Activated CD8-positive, alpha-beta memory T cell treated with anti-CD3 and anti-CD28 coated beads, Interleukin-2, amount 10 ng/mL, durations not matched to agents 7 days and 5 days (primary cell): ENCODE data around the gene RBFOX1. TPM values are rescaled to one million over a fixed set of nuclear protein-coding genes. Genes with fewer than 3 reads are reported as not detected.

Source experiments
- ATAC-seq: fragments of 150-1000 bp; cut with Tn5 transposase; one replicate; pipeline ENCODE4 v1.10.0; 2021; ENCODE audit warnings: moderate library complexity
- CTCF ChIA-PET: fragments of 350-600 bp; sonication (Branson Sonifier 250); formaldehyde crosslinking; loops from one replicate; lab custom pipeline; 2021; ENCODE audit warnings: antibody characterized with exemption; lab: Charles Lee
- DNase-seq: peaks from one replicate; pipeline ENCODE4 v3.0.0-alpha.2; 2020
- H3K27ac Mint-ChIP-seq: one replicate; pipeline ENCODE4 v1.8.0; 2021; ENCODE audit warnings: mild to moderate bottlenecking, mixed read lengths
- H3K27me3 Mint-ChIP-seq: one replicate; pipeline ENCODE4 v1.8.0; 2021; ENCODE audit warnings: mixed read lengths
- H3K36me3 Mint-ChIP-seq: one replicate; pipeline ENCODE4 v1.8.0; 2021; ENCODE audit warnings: mild to moderate bottlenecking, mixed read lengths
- H3K4me1 Mint-ChIP-seq: one replicate; pipeline ENCODE4 v1.8.0; 2021; ENCODE audit warnings: mixed read lengths
- H3K4me3 Mint-ChIP-seq: one replicate; pipeline ENCODE4 v1.8.0; 2021; ENCODE audit warnings: mild to moderate bottlenecking, moderate library complexity, mixed read lengths
- H3K9me3 Mint-ChIP-seq: one replicate; pipeline ENCODE4 v1.8.0; 2022; ENCODE audit warnings: low read depth, mixed read lengths
- total RNA-seq, 2 experiments: library from RNA; stranded (reverse); gene quantifications; one replicate each; pipeline ENCODE4 v1.2.3, GENCODE V29; 2021

The RBFOX1 gene
- total RNA-seq, 2 experiments from 2014 or later: not detected

DNA sequence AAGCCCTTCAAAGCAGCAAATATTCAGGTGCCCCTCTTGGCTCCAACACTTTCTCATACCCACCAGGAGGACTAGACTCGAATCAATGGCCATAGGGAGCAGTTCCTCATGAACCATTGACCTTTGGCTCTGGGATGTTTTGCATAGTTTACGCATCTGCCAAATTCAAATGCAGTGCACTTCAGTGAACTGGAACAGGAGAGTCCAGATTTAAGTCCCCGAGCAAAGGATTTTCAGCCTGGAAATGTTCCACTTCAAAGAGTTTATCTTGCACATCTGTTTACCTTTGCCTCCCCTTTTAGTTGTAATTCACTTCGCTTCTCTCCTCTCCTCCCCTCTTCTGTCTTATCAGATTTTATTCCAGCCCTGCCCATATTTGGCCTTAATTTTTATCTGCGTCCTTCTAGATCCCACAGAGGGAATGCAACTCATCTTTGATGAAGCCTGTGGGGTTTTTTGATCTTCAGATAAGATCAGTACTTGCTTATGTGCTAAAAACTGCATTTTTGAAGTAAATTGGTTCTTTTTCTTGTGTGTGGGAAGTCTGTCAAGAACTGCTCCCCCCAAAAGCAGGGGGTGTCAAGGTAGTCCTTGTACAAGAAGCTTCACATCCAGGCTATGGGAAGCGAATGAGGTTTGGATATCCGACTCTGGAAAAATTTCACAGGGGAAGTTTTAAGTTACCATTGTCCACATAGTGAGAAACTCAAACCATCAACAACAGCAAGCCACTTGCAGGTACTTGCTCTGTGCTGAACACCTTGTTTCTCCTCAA lies 281.6 kb downstream of the RBFOX1 start:
- H3K27ac Mint-ChIP-seq: no peak overlapping the region
- H3K4me1 Mint-ChIP-seq: no peaks in the 10 kb centered on the region
- CTCF ChIA-PET: no interaction called here
- peaks cover 14% of the 10 kb centered on the region for H3K9me3 Mint-ChIP-seq
- no peak overlapping the region for H3K4me3 Mint-ChIP-seq
- no peaks in the 10 kb centered on the region for H3K36me3 Mint-ChIP-seq
- H3K27me3 Mint-ChIP-seq: no peaks in the 10 kb centered on the region
- DNase-seq (no peak), ATAC-seq (no peak)

DNA sequence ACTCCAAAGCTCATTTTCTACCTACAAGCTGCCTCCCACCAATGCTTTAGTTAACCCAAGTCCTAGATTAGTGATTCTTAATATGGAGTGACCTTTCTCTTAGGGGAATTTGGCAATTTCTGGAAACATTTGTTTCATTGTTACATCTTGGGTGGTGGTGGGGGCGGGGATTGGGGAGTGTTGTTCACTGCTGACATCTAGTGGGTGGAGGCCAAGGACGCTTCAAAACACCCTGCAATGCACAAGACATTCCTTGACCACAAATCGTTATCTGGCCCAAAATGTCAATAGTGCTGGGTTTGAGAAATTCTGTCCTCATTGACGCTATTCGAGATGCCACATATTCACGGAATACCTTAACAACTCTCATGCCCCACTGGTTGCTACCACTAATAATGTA lies 282.9 kb downstream of the RBFOX1 start:
- no peaks in the 10 kb centered on the region for H3K27me3 Mint-ChIP-seq
- H3K36me3 Mint-ChIP-seq: no peaks in the 10 kb centered on the region
- no peak overlapping the region for H3K27ac Mint-ChIP-seq
- H3K4me1 Mint-ChIP-seq: no peaks in the 10 kb centered on the region
- CTCF ChIA-PET: no interaction called here
- ATAC-seq (no peak), DNase-seq (no peak)
- H3K4me3 Mint-ChIP-seq: no peak overlapping the region
- H3K9me3 Mint-ChIP-seq: peaks cover 10% of the 10 kb centered on the region

GRCh38 chr16:7624871-7625766 lies 292.5 kb downstream of the RBFOX1 start:
- Mint-ChIP-seq H3K4me3 (no peak overlapping the region), H3K27ac (no peak overlapping the region), H3K9me3 (peaks cover 7% of the 10 kb centered on the region), H3K4me1 (no peaks in the 10 kb centered on the region), H3K36me3 (no peaks in the 10 kb centered on the region), H3K27me3 (no peaks in the 10 kb centered on the region)
- DNase-seq: no peak
- CTCF ChIA-PET: no interaction called here
- ATAC-seq: no peak

DNA sequence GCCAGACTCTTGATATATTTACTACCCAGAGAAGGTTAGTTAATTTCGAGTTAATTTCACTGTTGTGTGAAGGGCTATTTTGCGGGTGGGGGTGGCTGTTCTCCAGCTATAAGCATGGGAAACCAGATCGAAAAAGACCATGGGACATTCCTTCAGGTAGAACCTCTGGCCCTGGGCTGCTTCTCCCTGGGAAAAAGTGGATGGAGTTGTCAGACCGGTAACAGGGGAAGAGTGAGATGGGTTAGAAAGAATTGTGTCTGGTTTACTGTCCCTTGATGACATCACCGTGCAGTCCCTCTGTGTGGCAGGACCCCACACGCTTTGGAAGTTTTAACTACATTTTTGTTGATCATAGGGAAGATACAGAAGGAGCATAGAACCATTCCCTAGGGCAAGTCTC lies 296.3 kb downstream of the RBFOX1 start:
- H3K27ac Mint-ChIP-seq: no peak overlapping the region
- no peaks in the 10 kb centered on the region for H3K27me3 Mint-ChIP-seq
- H3K36me3 Mint-ChIP-seq: no peaks in the 10 kb centered on the region
- CTCF ChIA-PET: no interaction called here
- no peak for ATAC-seq
- H3K9me3 Mint-ChIP-seq: peaks cover 17% of the 10 kb centered on the region
- H3K4me1 Mint-ChIP-seq: no peaks in the 10 kb centered on the region
- no peak for DNase-seq
- H3K4me3 Mint-ChIP-seq: no peak overlapping the region

DNA sequence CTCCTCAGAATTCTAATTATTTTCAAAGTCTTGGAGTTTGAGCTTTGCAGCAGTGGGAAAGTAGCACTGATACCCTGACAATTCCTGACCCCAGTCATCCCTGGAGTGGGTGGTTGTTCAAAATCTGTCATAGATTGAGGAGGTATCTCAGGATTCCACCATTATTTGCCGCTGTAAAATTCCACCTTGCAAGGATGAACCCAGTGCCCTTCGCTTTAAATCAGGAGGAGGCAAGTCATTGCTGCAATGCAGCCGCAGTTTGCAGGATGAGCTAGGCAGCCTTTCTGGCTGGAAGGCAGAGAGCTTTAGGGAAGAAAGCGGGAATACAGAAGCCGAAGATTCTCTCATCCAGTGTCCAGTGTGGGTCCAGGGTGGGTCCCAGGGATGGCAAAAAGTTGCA lies 296.9 kb downstream of the RBFOX1 start:
- Mint-ChIP-seq H3K9me3 (peaks cover 19% of the 10 kb centered on the region), H3K27me3 (no peaks in the 10 kb centered on the region), H3K4me3 (no peak overlapping the region), H3K36me3 (no peaks in the 10 kb centered on the region), H3K27ac (no peak overlapping the region), H3K4me1 (no peaks in the 10 kb centered on the region)
- CTCF ChIA-PET: no interaction called here
- no peak for DNase-seq
- ATAC-seq: no peak

DNA sequence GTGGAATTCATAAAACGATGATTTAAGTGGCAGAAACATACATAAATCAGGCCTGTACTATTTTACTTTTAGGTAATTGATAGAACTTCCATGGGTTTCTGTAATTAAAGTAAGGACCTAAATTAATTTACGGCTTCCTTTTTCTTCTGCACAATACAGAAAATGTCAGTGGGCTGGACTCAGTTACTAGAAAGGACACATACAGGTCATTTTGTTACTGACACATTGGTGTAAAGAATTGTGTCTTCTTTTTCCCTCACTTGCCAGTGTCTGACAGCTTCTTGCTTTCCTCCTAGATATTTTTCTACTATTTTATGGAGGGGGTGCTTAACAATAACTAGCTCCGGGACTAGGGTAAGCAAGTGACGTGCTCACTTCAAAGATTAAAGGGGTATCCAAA lies 304.8 kb downstream of the RBFOX1 start:
- Mint-ChIP-seq H3K4me3 (no peak overlapping the region), H3K9me3 (peaks cover 13% of the 10 kb centered on the region), H3K36me3 (no peaks in the 10 kb centered on the region), H3K4me1 (no peaks in the 10 kb centered on the region), H3K27me3 (no peaks in the 10 kb centered on the region), H3K27ac (no peak overlapping the region)
- CTCF ChIA-PET: no interaction called here
- no peak for DNase-seq
- ATAC-seq: no peak

GRCh38 chr16:7638306-7638705 lies 305.7 kb downstream of the RBFOX1 start:
- CTCF ChIA-PET: no interaction called here
- Mint-ChIP-seq H3K4me1 (no peaks in the 10 kb centered on the region), H3K36me3 (no peaks in the 10 kb centered on the region), H3K9me3 (peaks cover 15% of the 10 kb centered on the region), H3K4me3 (no peak overlapping the region), H3K27ac (no peak overlapping the region), H3K27me3 (no peaks in the 10 kb centered on the region)
- DNase-seq (no peak), ATAC-seq (no peak)

DNA sequence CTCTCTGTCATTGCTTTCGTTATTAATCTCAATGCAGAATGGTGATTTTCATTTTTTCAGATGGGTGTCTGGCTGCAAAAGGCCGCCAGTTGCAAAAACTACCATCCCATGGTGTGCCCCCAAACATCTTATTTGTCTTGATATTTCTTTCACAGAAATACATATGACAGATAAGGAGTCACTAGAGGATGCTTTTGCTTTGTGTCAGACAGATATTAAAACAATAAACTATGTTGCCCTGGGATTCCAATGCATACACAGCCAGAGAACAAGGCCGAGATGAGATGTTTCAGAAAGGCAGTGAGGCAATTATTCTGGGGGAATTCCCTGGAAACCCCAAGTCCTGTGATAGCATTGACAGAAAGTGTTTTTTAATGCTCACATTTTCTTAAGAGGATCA lies 307.7 kb downstream of the RBFOX1 start:
- Mint-ChIP-seq H3K27ac (no peak overlapping the region), H3K4me1 (no peaks in the 10 kb centered on the region), H3K4me3 (no peak overlapping the region), H3K27me3 (no peaks in the 10 kb centered on the region), H3K9me3 (peaks cover 16% of the 10 kb centered on the region), H3K36me3 (no peaks in the 10 kb centered on the region)
- ATAC-seq (no peak), DNase-seq (no peak)
- CTCF ChIA-PET: no interaction called here

DNA sequence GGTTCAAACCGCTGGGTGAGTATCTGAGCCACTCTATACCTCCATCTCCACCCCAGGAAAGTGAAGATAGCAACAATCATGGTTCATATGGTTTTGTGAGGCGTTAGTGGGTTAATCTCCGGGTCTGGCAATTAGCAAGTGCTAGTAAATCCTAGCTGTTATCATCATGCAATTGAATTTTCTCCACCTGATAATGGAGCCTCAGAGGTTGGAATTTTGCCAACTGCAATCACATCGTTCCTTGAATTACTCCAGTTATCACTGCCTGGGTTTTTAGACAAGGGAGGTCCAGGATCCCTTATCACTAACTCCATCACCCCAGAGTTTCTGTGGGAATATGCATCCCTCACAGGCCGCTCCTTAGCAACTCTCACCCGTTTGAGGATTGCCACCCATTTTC lies 311.5 kb downstream of the RBFOX1 start:
- H3K27ac Mint-ChIP-seq: no peak overlapping the region
- CTCF ChIA-PET: interaction anchor here (0.6 kb wide), 1 partner anchor 139 kb away, joined by 3 read pairs; no protein-coding TSS in a partner anchor
- no peak overlapping the region for H3K4me3 Mint-ChIP-seq
- H3K9me3 Mint-ChIP-seq: peaks cover 7% of the 10 kb centered on the region
- H3K4me1 Mint-ChIP-seq: no peaks in the 10 kb centered on the region
- no peaks in the 10 kb centered on the region for H3K36me3 Mint-ChIP-seq
- no peak for ATAC-seq
- no peaks in the 10 kb centered on the region for H3K27me3 Mint-ChIP-seq
- no peak for DNase-seq

GRCh38 chr16:7644811-7645210 lies 312.2 kb downstream of the RBFOX1 start:
- H3K27ac Mint-ChIP-seq: no peak overlapping the region
- DNase-seq (no peak), ATAC-seq (no peak)
- H3K4me1 Mint-ChIP-seq: no peaks in the 10 kb centered on the region
- H3K27me3 Mint-ChIP-seq: no peaks in the 10 kb centered on the region
- peaks cover 6% of the 10 kb centered on the region for H3K9me3 Mint-ChIP-seq
- no peaks in the 10 kb centered on the region for H3K36me3 Mint-ChIP-seq
- CTCF ChIA-PET: interaction anchor here (0.6 kb wide), 1 partner anchor 140 kb away, joined by 3 read pairs; no protein-coding TSS in a partner anchor
- no peak overlapping the region for H3K4me3 Mint-ChIP-seq

DNA sequence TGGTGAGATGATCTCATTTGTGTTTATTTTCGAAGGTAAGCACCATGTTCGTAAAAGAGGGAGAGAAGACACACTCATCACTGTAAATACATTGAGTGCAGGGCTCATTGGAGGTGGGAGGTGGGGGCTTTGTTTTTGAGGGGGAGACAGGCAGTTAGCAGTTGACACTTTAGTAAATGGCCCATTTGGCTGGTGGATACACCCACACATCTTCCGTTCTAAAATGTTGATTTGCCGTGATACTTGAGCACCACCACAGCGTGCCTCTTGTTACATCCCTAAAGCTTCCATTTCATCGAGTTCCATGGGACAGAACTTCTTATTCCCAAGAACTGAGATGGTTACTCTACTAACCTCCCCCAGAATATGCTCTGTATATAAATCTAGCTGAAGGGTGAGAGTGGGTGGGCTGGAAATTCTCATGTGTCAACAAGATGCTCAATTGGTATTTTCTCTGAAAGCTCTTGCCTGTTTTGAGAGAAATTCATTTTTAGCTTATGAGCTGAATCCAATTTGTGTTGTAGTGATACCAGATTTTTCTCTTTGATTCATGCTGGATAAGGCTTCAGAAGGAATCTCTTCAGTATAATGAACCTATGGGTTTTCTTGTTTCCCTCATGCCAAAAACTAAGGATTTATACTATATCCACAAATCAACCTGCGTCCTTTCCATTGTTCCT lies 314.3 kb downstream of the RBFOX1 start:
- CTCF ChIA-PET: no interaction called here
- ATAC-seq (no peak), DNase-seq (no peak)
- no peak overlapping the region for H3K27ac Mint-ChIP-seq
- H3K4me3 Mint-ChIP-seq: no peak overlapping the region
- no peaks in the 10 kb centered on the region for H3K36me3 Mint-ChIP-seq
- no peaks in the 10 kb centered on the region for H3K4me1 Mint-ChIP-seq
- H3K9me3 Mint-ChIP-seq: peaks cover 10% of the 10 kb centered on the region
- no peaks in the 10 kb centered on the region for H3K27me3 Mint-ChIP-seq

DNA sequence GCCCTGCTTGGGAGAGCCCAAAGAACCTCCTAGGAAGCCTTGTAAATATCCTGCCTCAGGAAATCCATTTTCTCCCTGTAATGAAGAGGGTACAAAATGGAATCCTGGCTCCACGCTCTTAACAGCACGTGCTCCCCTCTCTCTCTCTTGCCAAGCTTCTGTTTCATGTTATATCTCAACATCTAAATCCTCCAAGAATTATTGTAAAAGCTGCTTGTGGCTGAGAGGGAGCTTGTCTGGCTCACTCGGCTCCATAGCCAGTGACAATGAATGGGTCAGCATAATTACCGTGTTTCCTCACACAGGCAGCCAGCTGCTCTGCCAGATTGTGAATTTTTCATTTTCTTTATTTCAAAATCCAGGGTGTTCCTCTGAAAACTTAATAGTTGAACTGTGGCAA lies 317.8 kb downstream of the RBFOX1 start:
- Mint-ChIP-seq H3K9me3 (peaks cover 13% of the 10 kb centered on the region), H3K27ac (no peak overlapping the region), H3K4me1 (no peaks in the 10 kb centered on the region), H3K4me3 (no peak overlapping the region), H3K27me3 (no peaks in the 10 kb centered on the region), H3K36me3 (no peaks in the 10 kb centered on the region)
- CTCF ChIA-PET: no interaction called here
- DNase-seq: no peak
- ATAC-seq: no peak

- Mint-ChIP-seq H3K4me1 (no peaks in the 10 kb centered on the region), H3K9me3 (peaks cover 16% of the 10 kb centered on the region), H3K27ac (no peak overlapping the region), H3K36me3 (no peaks in the 10 kb centered on the region), H3K27me3 (no peaks in the 10 kb centered on the region), H3K4me3 (no peak overlapping the region)
- ATAC-seq: no peak
- DNase-seq: no peak
- CTCF ChIA-PET: no interaction called here
These were observed 319.3 kb downstream of the RBFOX1 start for GRCh38 chr16:7651803-7652570.
